GM04503 (cell line): ENCODE results near the gene TMEM132A.

ENCODE experiments used
- DNase-seq: peaks from one replicate; pipeline ENCODE4 v3.0.0-alpha.2; 2012; ENCODE audit warnings: low read depth

TMEM132A gene, protein sequence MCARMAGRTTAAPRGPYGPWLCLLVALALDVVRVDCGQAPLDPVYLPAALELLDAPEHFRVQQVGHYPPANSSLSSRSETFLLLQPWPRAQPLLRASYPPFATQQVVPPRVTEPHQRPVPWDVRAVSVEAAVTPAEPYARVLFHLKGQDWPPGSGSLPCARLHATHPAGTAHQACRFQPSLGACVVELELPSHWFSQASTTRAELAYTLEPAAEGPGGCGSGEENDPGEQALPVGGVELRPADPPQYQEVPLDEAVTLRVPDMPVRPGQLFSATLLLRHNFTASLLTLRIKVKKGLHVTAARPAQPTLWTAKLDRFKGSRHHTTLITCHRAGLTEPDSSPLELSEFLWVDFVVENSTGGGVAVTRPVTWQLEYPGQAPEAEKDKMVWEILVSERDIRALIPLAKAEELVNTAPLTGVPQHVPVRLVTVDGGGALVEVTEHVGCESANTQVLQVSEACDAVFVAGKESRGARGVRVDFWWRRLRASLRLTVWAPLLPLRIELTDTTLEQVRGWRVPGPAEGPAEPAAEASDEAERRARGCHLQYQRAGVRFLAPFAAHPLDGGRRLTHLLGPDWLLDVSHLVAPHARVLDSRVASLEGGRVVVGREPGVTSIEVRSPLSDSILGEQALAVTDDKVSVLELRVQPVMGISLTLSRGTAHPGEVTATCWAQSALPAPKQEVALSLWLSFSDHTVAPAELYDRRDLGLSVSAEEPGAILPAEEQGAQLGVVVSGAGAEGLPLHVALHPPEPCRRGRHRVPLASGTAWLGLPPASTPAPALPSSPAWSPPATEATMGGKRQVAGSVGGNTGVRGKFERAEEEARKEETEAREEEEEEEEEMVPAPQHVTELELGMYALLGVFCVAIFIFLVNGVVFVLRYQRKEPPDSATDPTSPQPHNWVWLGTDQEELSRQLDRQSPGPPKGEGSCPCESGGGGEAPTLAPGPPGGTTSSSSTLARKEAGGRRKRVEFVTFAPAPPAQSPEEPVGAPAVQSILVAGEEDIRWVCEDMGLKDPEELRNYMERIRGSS

DNA sequence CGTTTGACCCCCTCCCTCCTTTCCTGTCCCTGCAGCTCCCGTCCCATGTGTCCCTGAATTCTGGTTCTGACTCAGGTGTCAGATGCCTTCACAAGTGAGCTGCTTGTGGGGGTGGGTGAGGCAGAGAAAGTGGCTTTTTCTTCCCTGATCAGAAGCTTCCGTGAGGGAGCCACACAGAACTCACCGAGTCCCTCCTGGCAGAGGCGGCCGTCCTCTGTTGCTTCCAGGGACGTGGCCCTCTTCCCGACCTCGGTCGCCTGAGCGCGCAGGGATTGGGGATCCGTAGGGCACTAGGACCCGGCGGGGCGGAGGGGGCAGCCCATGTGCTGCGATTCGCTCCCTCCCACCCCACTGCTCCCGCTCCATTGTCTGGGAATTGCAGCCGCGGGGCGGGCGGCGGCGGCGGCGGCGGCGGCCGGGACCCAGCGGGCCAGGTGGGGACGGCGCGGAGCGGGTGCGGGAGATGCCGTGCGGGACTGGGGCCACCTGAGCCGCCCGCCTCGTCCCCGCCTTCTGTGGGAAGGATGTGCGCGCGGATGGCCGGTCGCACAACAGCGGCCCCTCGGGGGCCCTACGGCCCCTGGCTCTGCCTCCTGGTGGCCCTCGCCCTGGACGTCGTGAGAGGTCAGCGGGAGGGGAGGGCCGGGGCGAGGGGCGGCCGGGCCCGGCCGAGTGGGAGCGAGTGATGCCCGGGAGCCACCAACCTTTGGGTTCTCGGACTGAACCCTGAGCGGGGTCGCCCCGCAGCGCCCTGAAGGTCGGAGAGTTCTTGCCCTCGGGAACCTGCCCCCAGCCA, at the start of gene TMEM132A:
TMEM132A (plus strand) TSS at position 351 of the 796 bp plus-strand sequence; CDS start at position 525, 174 bp downstream.
- DNase-seq = no peak

DNA sequence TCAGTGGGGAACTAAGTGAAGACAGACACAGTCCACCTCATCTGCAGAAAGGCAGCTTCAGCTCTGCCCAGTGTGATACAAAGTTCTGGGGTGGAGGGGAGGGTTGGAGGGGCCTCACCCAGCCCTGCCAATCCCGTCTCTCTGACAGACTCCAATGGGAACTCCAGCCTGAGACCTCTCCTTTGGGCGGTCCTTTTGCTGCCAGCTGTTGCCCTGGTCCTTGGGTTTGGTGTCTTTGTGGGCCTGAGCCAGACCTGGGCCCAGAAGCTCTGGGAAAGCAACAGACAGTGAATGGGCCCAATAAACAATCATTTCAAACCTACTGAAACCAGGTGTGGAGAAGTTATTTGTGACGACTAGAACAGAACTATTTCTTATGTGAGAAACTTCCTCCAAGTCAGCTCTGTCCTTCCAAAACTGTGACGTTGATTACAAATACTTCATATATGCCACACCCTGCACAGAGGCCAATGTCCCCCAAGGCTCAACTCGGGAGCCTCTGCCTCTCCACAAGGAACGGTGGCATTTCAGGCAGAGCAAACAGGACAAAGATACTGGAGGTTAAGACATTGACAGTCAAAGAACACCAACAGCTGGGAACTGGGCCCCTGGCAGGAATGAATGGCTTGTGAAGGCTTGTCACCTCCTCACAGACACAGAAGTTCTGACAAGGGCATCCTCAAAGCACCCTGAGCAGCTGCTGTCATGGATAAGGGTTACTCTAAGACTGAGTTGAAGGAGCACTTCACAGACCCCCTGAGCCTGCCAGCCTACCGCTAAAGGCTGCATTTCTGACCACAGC, 48.7 kb upstream of the TMEM132A start:
- no peak for DNase-seq

DNA sequence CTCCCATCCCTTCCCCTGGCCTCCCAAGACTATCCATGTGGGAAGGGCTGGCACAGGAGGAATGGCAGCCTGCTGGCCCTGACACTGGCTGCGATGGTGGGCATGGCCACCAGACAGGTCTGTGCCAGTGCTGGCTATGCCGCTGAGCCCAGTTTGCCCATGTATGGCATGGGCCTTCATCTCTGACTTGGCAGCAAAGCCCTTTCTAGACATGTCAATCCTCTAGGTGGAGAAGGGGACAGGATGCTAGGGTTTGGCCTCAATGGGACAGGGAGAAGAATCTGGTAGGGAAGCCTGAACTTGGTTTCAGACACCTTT, 48.1 kb upstream of the TMEM132A start:
- no peak for DNase-seq

DNA sequence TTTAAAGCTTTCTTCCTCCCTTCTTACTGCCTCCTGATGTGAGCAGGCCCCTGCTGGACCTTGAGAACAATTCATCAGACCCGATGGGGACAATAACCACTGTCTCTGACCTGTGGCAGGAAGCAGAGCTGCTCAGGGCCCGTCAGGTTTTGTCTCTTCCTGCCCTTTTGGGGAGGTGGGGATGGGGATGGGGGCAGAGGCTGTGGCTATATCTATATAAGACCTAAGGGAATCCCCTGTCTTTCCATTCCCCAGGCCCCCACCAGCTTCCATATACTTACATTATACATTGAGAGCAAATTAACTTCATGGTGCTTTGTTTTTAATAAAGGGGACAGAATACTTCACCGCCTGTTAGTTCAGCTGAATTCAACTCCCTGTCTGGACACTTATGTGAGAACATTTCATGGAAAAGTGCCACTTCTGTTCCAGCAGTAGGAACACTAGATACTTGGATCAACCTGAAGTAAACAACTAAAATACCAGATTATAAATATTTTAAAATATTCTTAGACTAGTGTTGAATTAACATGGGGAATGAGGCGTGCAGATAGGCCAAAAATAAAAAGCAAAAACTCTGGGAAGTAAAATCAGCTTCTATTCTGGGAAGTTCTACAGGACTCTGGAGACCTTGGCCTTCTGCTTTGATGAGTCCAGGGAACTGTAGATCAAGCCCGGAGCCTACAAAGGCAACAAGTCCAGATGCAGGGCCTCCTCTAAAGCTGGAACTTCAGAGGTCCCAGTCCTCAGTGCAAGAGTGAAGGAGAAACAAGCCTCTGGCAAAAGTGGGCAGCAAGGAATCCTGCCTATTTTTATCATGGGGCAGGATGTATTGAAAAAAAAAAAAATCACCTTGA, 45.8 kb upstream of the TMEM132A start:
- no peak for DNase-seq

DNA sequence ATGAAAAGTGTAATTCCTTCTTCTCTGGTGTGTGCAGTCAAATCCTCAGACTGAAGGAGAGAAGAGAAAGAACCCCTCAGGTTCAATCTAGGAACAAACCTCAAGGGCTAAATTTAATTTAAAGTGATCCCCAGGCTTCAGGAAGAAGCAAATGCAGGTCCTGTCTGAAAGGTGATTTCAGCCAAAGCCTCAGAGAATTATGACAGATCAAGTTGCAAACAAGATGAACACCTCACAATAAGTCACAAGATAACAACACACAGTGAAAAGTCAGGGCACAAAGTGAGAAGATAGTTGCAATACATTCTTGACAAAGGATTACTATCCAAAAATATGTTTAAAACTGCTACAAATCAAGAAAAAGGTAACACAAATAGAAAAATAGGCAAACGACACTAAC, 45.2 kb upstream of the TMEM132A start:
- no peak for DNase-seq

DNA sequence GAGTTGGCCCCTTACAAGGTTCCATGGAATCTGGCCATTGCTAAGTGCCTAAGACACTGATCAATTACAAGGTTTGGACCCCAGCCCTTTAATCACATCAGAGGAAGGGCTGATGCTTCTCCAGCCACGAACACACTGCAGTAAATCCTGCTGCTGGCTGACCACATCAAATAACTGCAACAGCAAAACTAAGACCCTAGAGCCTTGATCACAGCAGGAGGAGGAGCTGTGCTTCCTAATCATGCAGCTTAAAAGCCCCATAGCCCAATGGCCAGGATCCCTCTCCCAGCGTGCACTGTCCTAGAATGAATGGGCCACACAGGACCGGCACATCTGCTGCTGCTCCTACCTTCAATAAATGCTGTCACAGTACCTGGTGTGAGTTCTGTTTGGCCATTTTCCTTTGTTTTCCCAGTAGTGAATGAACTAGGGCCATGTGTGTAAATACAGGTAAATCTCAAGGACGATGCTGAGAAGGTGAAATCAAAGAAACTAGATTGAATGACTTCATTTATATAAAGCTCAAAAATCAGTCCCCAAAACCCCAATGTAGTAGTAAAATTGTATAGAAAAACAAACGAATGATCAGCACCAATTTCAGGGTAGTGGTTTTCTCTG, 44.2 kb upstream of the TMEM132A start:
- DNase-seq = no peak

DNA sequence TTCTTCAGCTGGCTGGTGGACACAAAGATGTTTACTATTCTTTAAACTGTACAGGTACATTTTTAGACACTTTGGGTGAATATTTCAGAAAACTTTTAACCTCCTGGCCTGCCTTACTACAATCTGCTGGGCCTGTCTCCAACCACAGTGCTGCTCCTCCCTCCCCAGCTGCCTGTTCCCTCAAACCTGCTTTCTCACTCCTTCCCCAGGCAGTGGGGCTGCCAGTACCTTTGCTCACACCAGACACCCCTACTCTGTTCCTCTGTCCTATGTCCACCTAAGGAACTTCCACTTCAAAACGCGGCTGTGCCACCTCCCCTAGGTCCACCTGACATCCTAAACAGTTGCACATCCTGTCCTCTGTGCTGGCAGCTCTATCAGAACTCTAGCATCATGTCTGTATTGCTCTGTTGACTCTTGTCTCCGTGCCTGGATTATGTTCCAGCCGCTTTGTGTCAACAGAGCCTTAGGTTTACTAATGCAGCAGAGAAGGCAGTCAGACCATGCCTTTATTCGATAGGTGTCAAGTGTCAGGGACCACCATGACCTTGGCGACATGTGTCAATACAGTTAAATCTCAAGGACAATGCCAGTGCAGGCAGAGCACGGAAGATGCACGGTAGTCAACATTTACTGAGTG, 43.5 kb upstream of the TMEM132A start:
- no peak for DNase-seq

DNA sequence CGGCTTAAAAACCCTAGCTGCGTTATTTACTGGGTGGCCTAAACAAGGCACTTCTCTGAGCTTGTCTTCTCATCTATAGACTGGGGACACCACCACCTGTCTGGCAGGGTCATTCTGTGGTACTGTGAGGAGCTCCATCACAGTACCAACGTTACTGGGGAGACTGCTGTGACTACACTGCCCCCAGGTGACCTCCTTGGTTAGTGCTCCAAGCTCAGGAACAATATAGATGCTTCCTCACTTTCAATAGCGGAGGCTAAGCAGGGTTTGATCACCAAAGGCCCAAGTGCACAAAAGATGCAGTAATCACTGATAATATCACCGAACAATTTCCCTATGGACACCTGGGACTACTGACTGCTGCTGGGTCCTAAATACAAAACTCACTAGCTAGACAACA, 36.7 kb upstream of the TMEM132A start:
- DNase-seq = no peak

DNA sequence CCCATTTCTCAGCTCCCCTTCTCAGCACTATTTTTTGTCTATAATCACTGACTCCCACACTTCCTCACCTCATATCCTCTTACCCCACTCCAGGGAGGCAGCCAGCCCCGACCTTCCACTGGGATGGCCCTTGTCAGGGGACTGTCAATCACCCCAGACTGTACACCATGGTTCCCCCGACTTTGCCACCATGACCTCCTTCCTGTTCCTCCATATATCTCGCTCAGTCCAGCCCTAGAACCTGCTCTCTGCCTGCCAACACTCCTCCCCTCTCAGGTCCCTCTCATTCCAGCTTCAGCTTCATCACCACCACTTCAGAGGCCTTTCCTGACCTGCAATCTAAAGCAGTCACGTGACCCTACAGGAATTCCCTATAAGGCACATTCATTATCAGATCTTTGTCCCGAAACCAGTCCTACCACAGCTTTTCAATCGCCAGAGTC, 34.4 kb upstream of the TMEM132A start:
- no peak for DNase-seq

DNA sequence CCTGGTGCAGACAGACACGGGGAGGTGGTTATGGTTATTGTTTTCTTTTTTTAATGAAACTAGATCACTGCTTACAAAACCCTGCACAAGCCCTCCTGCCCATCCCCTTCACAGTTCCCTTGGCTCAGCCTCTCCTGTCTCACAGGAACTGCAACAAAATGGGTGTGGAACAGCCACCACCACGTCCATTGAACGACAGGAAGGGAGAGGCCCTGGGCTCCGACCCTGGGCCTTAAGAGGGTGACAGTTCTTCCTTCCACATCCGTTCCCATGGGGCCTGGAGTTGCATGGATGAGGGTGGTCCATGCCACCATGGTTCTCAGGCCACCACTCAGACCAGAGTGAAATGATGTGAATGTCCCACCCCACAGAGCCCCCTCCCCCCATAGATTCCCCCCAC, 33.6 kb upstream of the TMEM132A start:
- no peak for DNase-seq

DNA sequence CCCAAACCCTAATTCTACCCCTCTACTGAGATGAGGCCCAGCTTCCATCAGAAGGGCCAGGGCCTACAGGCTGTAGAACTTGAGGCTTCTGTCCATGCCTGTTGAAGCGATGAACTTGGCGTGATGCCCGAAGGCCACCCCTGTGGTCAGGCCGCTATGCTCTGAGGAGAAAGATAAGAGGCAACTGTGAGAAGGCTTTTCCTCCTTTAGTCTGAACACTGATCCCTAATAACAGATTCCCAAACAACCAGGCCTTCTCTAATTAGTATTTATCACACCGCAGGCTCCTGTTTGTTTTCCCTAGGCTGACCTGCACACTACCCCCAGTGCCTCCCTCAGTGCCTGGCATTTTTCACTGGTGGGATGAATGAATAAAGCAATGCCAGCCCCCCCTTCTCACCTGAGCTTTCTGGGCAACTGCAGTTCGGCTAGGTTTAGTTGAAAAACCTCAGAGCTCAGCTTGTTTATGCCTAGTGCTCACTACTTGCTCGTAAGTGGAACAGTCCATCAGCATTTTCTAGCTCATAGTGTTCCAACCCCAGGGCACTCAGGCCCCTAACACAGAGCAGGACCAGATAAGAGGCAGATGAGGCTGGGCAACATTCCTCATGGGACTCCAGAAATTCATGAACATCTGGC, 33.0 kb upstream of the TMEM132A start:
- DNase-seq = no peak

DNA sequence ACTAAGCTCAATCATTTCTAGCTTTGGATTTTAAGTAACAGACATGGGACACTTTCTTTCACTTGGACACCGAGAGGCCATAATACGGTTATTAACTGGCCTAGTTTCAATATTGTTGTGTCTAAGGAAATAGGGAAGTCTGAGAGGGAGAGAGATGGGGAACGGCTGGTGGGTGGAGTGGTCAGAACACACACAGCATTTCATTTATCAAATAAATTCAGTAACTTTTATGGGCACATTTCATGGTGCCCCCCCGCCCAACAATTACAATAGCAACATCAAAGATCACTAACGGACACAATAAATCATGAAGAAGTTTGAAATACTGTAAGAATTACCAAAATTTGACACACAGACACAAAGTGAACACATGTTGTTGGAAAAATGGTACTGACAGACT, 28.6 kb upstream of the TMEM132A start:
- DNase-seq = no peak

DNA sequence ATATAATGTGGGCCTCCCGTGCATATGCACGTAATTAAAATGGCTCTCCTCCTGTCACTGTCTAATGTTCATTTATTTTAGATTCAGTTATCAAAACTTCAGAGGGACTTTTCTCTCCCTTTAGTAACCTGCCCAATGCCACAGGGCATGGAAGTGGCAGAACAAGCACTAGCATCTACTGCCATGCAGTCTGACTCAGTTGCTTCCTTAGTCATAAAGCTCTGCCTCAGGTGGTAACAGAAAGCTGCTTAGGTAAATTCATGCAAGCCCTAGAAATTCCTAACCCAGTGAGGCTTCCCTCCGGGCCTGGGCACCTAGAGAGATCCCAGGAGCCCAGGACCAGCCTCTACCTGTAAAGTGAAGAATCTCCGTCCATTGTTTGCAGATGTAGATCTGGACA, 26.8 kb upstream of the TMEM132A start:
- DNase-seq = no peak

DNA sequence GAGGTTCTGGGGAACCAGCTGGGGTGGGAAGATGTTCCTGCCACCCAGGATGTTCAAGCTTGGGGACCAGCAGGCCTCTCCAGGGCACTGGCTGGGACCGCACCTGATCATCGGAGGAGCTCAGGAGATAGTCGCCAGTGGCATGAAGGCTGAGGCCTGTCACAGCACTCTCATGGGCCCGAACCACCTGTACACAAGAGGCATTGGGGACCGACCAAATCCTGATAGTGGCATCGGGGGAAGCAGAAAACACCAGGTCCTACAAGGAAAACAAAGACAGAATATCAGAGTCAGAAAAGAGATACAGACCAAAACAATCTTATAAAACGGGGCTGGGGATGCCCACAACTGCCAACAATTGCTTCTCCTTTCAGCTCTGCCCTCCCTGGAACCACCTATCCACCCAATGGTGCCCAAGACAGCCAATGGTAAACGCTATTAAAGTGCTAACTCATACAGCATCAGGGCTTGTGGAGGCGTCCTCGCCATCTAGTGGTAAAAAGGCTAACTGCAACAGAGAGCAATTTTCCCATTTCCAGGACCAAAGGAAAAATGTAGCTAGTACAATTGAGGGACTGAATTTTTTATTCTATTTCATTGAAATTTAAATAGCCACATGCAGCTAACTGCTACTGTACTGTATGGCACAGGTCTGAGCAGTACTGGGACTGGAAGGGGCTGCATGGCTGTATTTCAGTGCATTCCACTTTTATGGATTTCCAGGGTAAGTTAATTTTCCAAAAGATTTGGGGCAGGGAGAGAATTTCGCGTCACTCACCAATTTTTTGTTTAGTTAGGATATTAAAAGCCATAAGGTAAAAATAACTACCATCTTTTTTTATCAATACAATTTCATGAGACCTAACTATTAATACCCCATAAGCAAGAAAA, 25.0 kb upstream of the TMEM132A start:
- DNase-seq = no peak

DNA sequence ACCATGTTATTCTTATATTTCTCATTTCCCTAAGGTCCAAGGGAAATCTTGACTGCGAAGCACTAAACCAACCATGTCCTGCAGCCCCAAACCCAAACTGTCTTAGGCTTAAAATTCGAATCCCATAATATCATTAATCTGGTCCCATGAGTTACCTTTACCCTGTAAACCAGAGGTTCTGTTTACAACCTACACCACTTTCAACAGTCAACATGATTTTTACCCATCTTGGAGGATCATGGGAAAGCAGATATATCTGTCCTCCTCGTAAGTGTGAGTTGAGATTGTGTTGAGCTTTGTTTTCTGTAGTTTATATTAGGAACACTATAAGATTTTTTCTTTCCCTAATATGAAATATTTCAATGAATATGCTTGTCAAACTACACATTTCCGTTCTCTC, 24.3 kb upstream of the TMEM132A start:
- no peak for DNase-seq

DNA sequence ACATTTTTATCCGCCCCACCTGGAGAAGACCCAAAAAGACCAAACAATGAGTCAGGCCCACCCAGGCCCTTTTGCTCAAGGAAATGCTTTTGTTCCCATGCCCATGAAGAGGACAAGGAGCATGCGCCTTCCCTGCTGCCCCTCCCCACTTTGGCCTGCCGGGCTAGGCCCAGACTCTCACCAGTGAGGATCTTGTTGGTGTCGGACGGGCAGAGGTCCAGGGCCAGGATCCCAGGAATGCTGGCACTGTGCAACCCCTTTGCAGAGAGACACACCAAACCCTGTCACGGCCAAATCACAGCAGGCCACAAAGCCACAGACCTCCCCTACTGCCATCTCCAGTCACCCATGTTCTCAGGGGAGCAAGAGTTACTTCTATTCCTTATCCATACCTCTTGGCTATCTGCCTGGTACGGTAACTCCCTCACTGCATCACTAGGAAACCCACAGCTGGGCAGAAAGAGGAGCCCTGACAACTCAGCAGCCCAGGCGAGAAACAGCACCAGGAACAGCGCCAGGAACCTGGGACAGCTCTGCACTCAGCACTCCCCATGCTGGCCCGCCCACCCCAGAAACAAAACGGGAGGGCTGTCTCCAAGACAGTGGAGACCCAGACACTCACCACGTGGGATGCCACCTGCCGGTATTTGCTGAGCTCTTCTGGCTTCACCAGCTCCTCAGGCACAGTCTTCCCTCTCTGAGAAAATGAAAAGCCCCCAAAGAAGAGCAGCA, 23.4 kb upstream of the TMEM132A start:
- no peak for DNase-seq

DNA sequence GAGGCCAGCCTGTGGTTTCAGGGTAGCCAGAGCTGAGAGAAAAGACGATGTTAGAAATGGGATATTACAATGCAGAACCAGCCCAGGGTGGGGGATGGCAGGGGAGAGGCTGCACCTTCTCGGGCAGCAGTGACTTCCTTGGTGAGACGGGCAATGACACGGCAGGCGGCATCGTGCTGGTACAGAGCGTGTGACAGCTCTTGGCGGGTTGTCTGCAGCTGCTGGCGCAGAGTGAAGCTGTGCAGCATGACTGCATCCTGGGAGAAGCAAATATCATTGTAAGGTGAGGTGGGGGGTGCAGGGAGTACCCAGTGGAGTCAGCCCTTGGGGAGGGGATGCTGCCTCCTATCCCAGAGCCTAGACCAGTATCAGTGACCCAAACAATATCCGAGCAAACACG, 21.6 kb upstream of the TMEM132A start:
- no peak for DNase-seq
